H9 (cell line): ENCODE results near the gene SCTR. TPM values are rescaled to one million over a fixed set of nuclear protein-coding genes. Genes with fewer than 3 reads are reported as not detected.
A peak's percentile ranks its signal among the peaks of the same experiment; 100 is the strongest.

Experiments used
- DNase-seq: peaks from one replicate; pipeline ENCODE4 v3.0.0-alpha.2; 2017
- H2AFZ ChIP-seq: one replicate; pipeline ENCODE4 v1.6.1; 2013; ENCODE audit warnings: mild to moderate bottlenecking, low read length, control low read depth, moderate library complexity
- H2AK5ac ChIP-seq: 2 replicates; pipeline ENCODE4 v1.6.1; 2013; ENCODE audit warnings: low read length, control low read depth, mixed read lengths; ENCODE audit not compliant: insufficient read length
- H2BK120ac ChIP-seq: one replicate; pipeline ENCODE4 v1.6.1; 2013; ENCODE audit warnings: low read depth, mild to moderate bottlenecking, low read length, control low read depth, inconsistent platforms; ENCODE audit not compliant: poor library complexity, severe bottlenecking
- H2BK12ac ChIP-seq: 2 replicates; pipeline ENCODE4 v1.6.1; 2013; ENCODE audit warnings: low read length, control low read depth, mixed read lengths, low read depth; ENCODE audit not compliant: insufficient read length
- H2BK15ac ChIP-seq: 2 replicates; pipeline ENCODE4 v1.6.1; 2013; ENCODE audit warnings: low read depth, low read length, control low read depth
- H2BK20ac ChIP-seq: one replicate; pipeline ENCODE4 v1.6.1; 2013; ENCODE audit warnings: low read depth, mild to moderate bottlenecking, low read length, control low read depth, inconsistent platforms; ENCODE audit not compliant: poor library complexity, severe bottlenecking
- H2BK5ac ChIP-seq: 2 replicates; pipeline ENCODE4 v1.6.1; 2013; ENCODE audit warnings: low read length, control low read depth, mixed read lengths; ENCODE audit not compliant: insufficient read length
- H3K14ac ChIP-seq: 2 replicates; pipeline ENCODE4 v1.6.1; 2013; ENCODE audit warnings: low read length, control low read depth; ENCODE audit not compliant: insufficient read depth
- H3K18ac ChIP-seq: 2 replicates; pipeline ENCODE4 v1.6.1; 2013; ENCODE audit warnings: low read depth, mild to moderate bottlenecking, mixed read lengths, low read length, control low read depth; ENCODE audit not compliant: insufficient read length
- H3K23ac ChIP-seq: 2 replicates; pipeline ENCODE4 v1.6.1; 2013; ENCODE audit warnings: low read length, control low read depth, mixed read lengths, low read depth; ENCODE audit not compliant: insufficient read length
- H3K23me2 ChIP-seq: 2 replicates; pipeline ENCODE4 v1.6.1; 2013; ENCODE audit warnings: low read depth, mild to moderate bottlenecking, mixed read lengths, low read length, control low read depth; ENCODE audit not compliant: insufficient read length, poor library complexity, severe bottlenecking
- H3K27ac ChIP-seq: 2 replicates; pipeline ENCODE4 v1.5.1; 2013; ENCODE audit warnings: low read length, control low read depth, mixed read lengths, low read depth; ENCODE audit not compliant: insufficient read length
- H3K27me3 ChIP-seq: 2 replicates; pipeline ENCODE4 v1.6.1; 2013; ENCODE audit warnings: low read length, control low read depth, inconsistent platforms; ENCODE audit not compliant: insufficient read depth
- H3K4ac ChIP-seq: 2 replicates; pipeline ENCODE4 v1.6.1; 2013; ENCODE audit warnings: low read depth, mild to moderate bottlenecking, control low read depth, inconsistent platforms, low read length, moderate library complexity
- H3K4me1 ChIP-seq: 2 replicates; pipeline ENCODE4 v1.6.1; 2013; ENCODE audit warnings: low read length, control low read depth, inconsistent platforms; ENCODE audit not compliant: insufficient read depth
- H3K4me2 ChIP-seq: 2 replicates; pipeline ENCODE4 v1.6.1; 2013; ENCODE audit warnings: low read length, control low read depth, mixed read lengths; ENCODE audit not compliant: insufficient read length, insufficient read depth
- H3K56ac ChIP-seq: 2 replicates; pipeline ENCODE4 v1.6.1; 2013; ENCODE audit warnings: low read depth, mild to moderate bottlenecking, mixed read lengths, low read length, control low read depth; ENCODE audit not compliant: insufficient read length
- H3K79me1 ChIP-seq: 2 replicates; pipeline ENCODE4 v1.6.1; 2013; ENCODE audit warnings: low read depth, mild to moderate bottlenecking, moderate library complexity, low read length, control low read depth, inconsistent platforms; ENCODE audit not compliant: insufficient read depth, poor library complexity, severe bottlenecking
- H3K79me2 ChIP-seq: 2 replicates; pipeline ENCODE4 v1.6.1; 2013; ENCODE audit warnings: low read length, control low read depth, inconsistent platforms; ENCODE audit not compliant: insufficient read depth
- H3K9ac ChIP-seq: 2 replicates; pipeline ENCODE4 v1.6.1; 2013; ENCODE audit warnings: low read length, control low read depth, mixed read lengths; ENCODE audit not compliant: insufficient read length; ENCODE audit errors: extremely low read depth
- H3K9me3 ChIP-seq: one replicate; pipeline ENCODE4 v1.6.1; 2013; ENCODE audit warnings: low read depth, low read length, inconsistent platforms; ENCODE audit not compliant: control insufficient read depth
- H3T11ph ChIP-seq: one replicate; pipeline ENCODE4 v1.6.1; 2013; ENCODE audit warnings: mild to moderate bottlenecking, low read length, control low read depth, inconsistent platforms
- H4K20me1 ChIP-seq: one replicate; pipeline ENCODE4 v1.6.1; 2013; ENCODE audit not compliant: control insufficient read depth, insufficient read length, insufficient read depth
- H4K5ac ChIP-seq: 2 replicates; pipeline ENCODE4 v1.6.1; 2013; ENCODE audit warnings: low read depth, mild to moderate bottlenecking, mixed read lengths, low read length, control low read depth; ENCODE audit not compliant: insufficient read length
- H4K8ac ChIP-seq: replicated peaks from 2 replicates; pipeline ENCODE4 v1.6.1; 2013; ENCODE audit warnings: low read length, control low read depth, mixed read lengths, low read depth; ENCODE audit not compliant: insufficient read length
- H4K91ac ChIP-seq: 2 replicates; pipeline ENCODE4 v1.6.1; 2013; ENCODE audit warnings: low read depth, mild to moderate bottlenecking, moderate library complexity, mixed read lengths, low read length, control low read depth; ENCODE audit not compliant: insufficient read length
- H3K27ac Mint-ChIP-seq, 3 experiments: 2 replicates in 2 of 3; 3 replicates in 1 of 3; pipeline ENCODE4 v1.8.0; 2020 to 2021; ENCODE audit warnings: mixed read lengths in 3 of 3, mild to moderate bottlenecking in 1 of 3, moderate library complexity in 1 of 3
- H3K27me3 Mint-ChIP-seq: 2 replicates; pipeline ENCODE4 v1.8.0; 2021; ENCODE audit warnings: low read depth, mild to moderate bottlenecking, moderate library complexity, mixed read lengths
- H3K36me3 Mint-ChIP-seq, 3 experiments: 2 replicates in 2 of 3; 3 replicates in 1 of 3; pipeline ENCODE4 v1.8.0; 2020 to 2021; ENCODE audit warnings: low read depth in 3 of 3, mixed read lengths in 3 of 3; ENCODE audit not compliant: insufficient read depth in 1 of 3
- H3K4me1 Mint-ChIP-seq, 2 experiments: 2 replicates each; pipeline ENCODE4 v1.8.0; 2020; ENCODE audit warnings: mixed read lengths in 2 of 2
- H3K4me3 Mint-ChIP-seq, 2 experiments: 2 replicates in 1 of 2; 3 replicates in 1 of 2; pipeline ENCODE4 v1.8.0; 2020 to 2021; ENCODE audit warnings: mild to moderate bottlenecking in 2 of 2, mixed read lengths in 2 of 2, moderate library complexity in 1 of 2
- H3K9me3 Mint-ChIP-seq, 2 experiments: 2 replicates in 1 of 2; 3 replicates in 1 of 2; pipeline ENCODE4 v1.8.0; 2020; ENCODE audit warnings: mild to moderate bottlenecking in 2 of 2, mixed read lengths in 2 of 2, moderate library complexity in 1 of 2
- CTCF ChIP-seq: fragments of 200-600 bp; sonication (generic); conservative IDR thresholded peaks from 3 replicates; pipeline ENCODE4 v1.8.0; 2021; ENCODE audit warnings: antibody characterized with exemption, mild to moderate bottlenecking
- WGBS: extraction: QIAGEN DNeasy Blood & Tissue Kit; methylation state at CpG from one replicate; pipeline ENCODE4 v1.1.7; 2013; ENCODE audit warnings: missing lambda C conversion rate, low lambda C conversion rate, mixed read lengths; ENCODE audit not compliant: insufficient read length; ENCODE audit errors: extremely low coverage; 5-methylcytosine and 5-hydroxymethylcytosine counted together
- total RNA-seq: library from RNA; stranded (reverse); gene quantifications from 2 replicates; pipeline ENCODE4 v1.2.1, GENCODE V29; 2021

Gene SCTR
- total RNA-seq, 1 experiment from 2014 or later = not detected

GRCh38 chr2:119544939-119545475 lies 20.7 kb upstream of the SCTR start:
- no peak overlapping the region for H2AK5ac ChIP-seq
- H3K79me1 ChIP-seq = no peaks in the 10 kb centered on the region
- H3K27me3 ChIP-seq = no peaks in the 10 kb centered on the region; the same call in 1 of the 2 replicates
- H3K9me3 Mint-ChIP-seq = no peaks in the 10 kb centered on the region; a peak in 3 of 5 replicates
- H4K91ac ChIP-seq = no peak overlapping the region
- H3K14ac ChIP-seq = peak overlapping the region; percentile 32
- no peaks in the 10 kb centered on the region for H3K79me2 ChIP-seq
- TF ChIP-seq CTCF = no peak
- peaks cover 7% of the 10 kb centered on the region for H3K23me2 ChIP-seq
- no peak overlapping the region for H3T11ph ChIP-seq
- WGBS = no CpG with 5 or more reads among the region's 11 CpGs
- H2BK5ac ChIP-seq = no peak overlapping the region
- no peak overlapping the region for H2BK15ac ChIP-seq
- no peak overlapping the region for H3K4ac ChIP-seq
- no peak overlapping the region for H3K27ac ChIP-seq
- H2BK12ac ChIP-seq = no peak overlapping the region
- H2AFZ ChIP-seq = no peak overlapping the region
- H4K8ac ChIP-seq = no peak overlapping the region
- H4K5ac ChIP-seq = no peak overlapping the region
- no peaks in the 10 kb centered on the region for H3K4me1 ChIP-seq
- H2BK120ac ChIP-seq = no peak overlapping the region
- no peak for DNase-seq
- no peaks in the 10 kb centered on the region for H3K9me3 ChIP-seq
- no peak overlapping the region for H3K18ac ChIP-seq
- H3K27me3 Mint-ChIP-seq = peaks cover 30% of the 10 kb centered on the region
- H3K4me2 ChIP-seq = peak overlapping the region; percentile 54
- no peak overlapping the region for H3K23ac ChIP-seq
- H2BK20ac ChIP-seq = no peak overlapping the region
- H3K4me1 Mint-ChIP-seq = peaks cover 12 to 19% of the 10 kb centered on the region in 2 experiments
- no peaks in the 10 kb centered on the region for H3K36me3 Mint-ChIP-seq
- H3K4me3 Mint-ChIP-seq = peak overlapping the region; percentile 74 to 84
- no peak overlapping the region for H3K56ac ChIP-seq
- peak overlapping the region; percentile 34 for H3K9ac ChIP-seq
- peak overlapping the region in 1 of 3 experiments; percentile 70; a peak in 1 of 7 replicates for H3K27ac Mint-ChIP-seq
- H4K20me1 ChIP-seq = no peaks in the 10 kb centered on the region
